ENCODE measurements around the gene APOBEC3F.
"Not testable (repeated sequence)": the region's sequence is repeated elsewhere in the genome, so short reads cannot be mapped to it uniquely, and the experiment has no call there.

APOBEC3F gene

DNA sequence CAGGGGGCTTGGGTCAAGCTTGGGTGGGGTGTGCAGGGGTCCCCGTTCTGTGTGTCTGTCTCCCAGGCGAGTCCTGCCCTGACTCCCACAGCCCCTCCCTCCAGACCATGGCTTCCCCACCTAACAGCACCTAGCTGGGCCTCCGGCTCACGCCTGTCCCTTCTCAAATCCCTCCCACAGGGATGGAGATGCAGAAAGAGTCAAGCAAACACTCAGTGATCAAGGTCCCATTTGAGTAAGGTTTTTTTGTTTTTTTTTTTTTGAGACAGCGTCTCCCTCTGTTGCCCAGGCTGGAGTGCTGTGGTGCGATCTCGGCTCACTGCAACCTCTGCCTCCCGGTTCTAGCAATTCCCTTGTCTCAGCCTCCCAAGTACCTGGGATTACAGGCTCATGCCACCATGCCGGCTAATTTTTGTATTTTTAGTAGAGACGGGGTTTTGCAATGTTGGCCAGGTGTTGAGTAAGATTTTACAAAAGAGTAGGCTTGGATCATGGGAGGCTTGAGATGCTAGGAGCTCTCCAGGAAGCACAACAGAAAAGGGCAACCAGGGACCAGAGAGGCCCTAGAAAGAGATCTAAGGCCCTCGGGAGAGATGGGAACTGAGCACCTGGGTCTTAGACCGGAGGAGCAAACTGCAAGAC lies 14.0 kb upstream of the APOBEC3F start:
- DNase-seq (ENCODE audit: low read depth in 3 of 3) = no peak

DNA sequence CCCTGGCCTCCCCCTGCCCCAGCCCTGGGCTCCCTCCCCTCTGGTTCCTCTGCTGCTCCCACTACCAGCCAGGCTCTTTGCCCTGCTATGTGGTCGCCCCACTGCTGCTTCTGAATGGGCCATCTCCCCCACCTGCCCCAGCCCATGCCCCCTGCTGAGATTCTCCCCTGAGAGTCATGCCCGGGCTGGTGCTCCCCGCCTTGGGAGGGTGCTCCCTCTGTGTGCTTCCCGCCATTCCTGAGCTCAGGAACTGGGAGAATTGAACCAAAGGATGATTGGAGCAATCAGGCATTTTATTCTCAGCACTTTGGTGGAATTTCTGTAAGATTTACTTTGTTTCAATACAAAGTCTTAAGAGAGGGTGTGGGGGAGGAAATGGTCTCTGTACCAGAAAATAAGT lies 12.9 kb upstream of the APOBEC3F start:
- no peak for DNase-seq (ENCODE audit: low read depth in 3 of 3)

DNA sequence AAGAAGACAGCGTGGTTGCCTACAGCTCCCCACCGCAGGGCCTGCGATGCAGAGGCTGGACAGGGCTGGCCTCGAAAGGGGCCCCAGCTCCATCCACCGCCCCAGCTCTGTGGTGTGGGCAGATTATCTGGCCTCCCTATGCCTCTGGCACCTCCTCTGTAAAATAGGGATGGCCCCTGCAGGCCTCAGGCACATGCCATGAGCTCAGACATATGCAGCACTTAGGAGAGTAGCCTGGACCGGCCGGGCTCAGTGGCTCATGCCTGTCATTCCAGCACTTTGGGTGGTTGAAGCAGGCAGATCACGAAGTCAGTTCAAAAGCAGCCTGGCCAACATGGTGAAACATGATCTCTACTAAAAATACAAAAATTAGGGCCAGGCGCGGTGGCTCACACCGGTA lies 12.4 kb upstream of the APOBEC3F start:
- DNase-seq (ENCODE audit: low read depth in 3 of 3) = no peak

DNA sequence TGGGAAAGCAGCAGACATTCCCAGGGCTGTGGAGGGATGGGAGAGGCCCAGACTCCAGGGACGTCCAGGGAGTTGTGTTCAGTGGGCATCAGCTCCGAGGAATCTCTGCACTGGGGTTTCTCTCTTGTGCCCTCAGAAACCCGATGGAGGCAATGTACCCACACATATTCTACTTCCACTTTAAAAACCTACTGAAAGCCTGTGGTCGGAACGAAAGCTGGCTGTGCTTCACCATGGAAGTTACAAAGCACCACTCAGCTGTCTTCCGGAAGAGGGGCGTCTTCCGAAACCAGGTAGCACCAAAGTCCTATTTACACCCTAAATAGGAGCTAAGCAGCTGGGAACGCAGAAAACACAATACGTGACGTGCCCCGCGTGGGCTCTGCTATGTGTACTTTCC lies 11.4 kb upstream of the APOBEC3F start:
- no peak for DNase-seq (ENCODE audit: low read depth in 3 of 3)

DNA sequence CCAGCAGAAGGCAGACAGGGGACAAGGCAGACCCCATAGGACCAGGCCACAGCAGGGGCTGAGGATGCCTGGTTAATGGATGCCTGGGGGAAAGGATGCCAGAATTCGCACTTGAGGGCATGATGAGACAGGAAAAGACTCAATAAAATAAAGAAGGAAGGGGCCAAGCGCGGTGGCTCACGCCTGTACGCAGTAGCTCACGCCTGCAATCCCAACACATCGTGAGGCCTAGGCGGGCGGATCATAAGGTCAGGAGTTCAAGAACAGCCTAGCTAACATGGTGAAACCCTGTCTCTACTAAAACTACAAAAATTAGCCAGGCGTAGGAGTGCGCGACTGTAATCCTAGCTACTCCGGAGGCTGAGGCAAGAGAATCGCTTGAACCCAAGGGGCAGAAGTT lies 10.0 kb upstream of the APOBEC3F start:
- DNase-seq (ENCODE audit: low read depth in 3 of 3) = no peak

DNA sequence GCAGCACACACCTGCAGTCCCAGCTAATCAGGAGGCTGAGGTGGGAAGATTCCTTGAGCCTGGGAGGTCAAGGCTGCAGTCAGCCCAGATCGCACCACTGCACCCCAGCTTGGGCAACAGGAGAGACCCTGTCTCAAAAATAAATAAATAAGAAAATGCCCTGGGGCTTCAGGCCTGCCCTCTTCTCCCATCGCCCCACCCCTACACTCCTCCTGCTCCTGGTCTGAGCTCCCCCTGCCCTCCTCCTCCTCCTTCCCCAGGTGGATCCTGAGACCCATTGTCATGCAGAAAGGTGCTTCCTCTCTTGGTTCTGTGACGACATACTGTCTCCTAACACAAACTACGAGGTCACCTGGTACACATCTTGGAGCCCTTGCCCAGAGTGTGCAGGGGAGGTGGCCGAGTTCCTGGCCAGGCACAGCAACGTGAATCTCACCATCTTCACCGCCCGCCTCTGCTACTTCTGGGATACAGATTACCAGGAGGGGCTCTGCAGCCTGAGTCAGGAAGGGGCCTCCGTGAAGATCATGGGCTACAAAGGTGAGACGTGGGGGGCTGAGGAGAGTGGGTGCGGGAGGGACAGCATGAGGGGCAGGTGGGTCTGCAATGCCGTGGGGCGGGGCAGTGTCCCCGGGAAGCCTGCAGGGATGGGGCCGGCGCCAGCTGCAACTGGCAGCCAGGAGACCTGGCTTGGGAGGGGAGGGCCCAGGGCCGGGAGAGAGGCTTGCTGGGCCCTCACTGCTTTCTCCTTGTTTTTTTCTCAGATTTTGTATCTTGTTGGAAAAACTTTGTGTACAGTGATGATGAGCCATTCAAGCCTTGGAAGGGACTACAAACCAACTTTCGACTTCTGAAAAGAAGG lies 9.0 kb upstream of the APOBEC3F start:
- not testable (repeated sequence) for DNase-seq (ENCODE audit: low read depth in 3 of 3)

DNA sequence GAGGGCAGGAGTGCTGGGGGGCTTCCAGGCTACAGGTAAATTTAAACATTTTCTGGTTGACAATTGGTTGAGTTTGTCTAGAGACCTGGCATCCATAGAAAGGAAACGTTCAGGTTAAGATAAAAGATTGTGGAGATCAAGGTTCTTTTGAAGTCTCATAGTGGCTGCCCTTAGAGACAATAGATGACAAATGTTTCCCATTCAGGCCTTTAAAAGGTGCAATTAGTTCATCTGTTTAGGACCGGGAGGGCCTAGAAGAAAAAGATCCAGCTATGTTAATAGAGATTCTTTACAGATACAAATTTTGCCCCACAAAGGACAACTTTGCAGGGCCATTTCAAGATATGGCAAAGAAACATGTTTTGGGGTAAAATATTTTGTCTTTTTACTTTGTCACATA lies 3.6 kb upstream of the APOBEC3F start:
- DNase-seq (ENCODE audit: low read depth in 3 of 3) = not testable (repeated sequence)

DNA sequence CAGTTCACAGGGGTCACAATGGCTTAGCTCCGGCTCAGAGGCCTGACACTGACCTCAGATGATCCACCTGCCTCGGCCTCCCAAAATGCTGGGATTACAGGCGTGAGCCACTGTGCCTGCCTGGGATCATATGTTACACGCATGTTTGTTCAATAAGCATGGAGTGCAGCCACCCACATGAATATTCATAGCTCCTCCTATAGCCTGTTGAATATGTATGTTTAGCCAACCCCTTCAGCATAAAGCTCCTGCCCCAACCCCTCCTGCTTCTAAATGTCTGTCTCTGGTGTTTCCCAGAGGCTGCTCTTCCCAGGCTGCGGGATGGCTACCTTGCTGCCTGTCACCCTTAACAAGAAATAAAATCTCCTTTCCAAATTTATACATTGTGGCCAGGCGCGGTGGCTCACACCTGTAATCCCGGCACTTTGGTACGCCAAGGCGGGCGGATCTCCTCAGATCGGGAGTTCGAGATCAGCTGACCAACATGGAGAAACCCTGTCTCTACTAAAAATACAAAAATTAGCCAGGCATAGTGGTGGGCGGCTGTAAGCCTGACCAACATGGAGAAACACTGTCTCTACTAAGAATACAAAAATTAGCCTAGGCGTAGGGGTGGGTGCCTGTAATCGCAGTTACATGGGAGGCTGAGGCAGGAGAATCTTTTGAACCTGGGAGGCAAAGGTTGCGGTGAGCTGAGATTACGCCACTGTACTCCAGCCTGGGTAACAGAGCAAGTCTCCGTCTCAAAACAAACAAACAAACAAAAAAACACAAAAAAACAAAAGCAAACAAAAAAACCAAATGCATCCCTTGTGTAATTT lies 1.1 kb upstream of the APOBEC3F start:
- no peak for DNase-seq (ENCODE audit: low read depth in 3 of 3)

DNA sequence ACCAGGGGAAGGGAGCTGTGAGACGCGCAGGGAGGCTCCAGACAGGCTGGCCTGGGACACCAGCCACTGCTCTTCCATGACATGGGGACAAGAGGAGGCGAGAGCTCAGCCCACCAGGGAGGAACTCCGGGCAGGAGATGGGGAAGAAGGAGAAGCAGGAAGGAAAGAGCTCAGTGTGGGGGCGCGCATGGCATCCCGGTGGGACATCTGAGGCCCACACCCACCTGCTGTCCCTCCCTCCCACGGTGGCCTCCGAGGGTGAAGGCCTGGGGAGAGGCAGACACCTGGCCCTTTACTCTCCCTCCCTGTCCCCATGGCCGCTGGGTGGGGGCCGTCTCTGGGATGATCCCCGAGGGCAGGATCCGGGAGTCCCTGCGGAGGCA lies 518 bp upstream of the APOBEC3F start:
- not testable (repeated sequence) for DNase-seq (ENCODE audit: low read depth in 3 of 3)

DNA sequence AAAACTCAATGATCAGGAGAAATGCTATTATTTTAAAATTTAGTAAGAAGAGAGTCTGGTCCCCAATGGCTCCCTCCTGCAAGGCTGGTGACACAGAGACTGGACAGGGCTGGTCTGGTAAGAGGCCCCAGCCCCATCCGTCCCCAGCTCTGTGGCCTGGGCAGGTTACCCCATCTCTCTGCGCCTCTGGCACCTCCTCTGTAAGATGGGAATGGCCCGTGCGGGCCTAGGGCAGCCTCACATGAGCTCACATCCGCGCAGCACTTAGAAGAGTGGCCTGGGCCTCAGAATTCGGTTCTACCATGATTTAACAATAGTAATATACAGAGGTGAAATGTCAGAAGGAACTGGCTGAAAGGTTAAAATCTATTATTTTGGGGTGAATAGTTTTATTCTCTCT lies 1.2 kb downstream of the APOBEC3F start:
- no peak for DNase-seq (ENCODE audit: low read depth in 3 of 3)

DNA sequence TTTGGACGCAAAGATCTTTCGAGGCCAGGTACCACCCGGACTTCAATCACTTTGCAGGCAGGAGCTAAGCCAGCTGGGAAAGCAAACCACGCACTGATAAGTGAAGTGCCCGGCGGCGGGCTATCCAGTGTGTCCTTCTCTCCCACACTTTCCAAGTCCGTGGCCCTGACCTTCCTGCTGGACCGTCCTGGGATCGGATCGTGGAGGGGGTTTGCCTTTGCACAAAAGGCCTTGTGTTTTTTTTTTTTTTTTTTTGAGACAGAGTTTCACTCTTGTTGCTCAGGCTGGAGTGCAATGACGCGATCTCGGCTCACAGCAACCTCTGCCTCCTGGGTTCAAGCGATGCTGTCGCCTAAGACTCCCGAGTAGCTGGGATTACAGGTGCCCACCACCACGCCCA lies 2.4 kb downstream of the APOBEC3F start:
- not testable (repeated sequence) for DNase-seq (ENCODE audit: low read depth in 3 of 3)

DNA sequence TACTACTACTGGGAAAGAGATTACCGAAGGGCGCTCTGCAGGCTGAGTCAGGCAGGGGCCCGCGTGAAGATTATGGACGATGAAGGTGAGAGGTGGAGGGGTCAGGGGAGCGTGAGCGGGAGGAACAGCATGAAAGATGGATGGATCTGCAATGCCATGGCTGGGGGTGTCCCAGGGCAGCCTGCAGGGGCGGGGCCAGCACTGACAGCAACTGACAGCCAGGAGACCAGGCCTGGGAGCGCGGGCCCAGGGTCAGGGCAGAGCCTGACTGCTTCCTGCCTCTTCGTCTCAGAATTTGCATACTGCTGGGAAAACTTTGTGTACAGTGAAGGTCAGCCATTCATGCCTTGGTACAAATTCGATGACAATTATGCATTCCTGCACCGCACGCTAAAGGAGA lies 4.5 kb downstream of the APOBEC3F start:
- DNase-seq (ENCODE audit: low read depth in 3 of 3) = not testable (repeated sequence)

DNA sequence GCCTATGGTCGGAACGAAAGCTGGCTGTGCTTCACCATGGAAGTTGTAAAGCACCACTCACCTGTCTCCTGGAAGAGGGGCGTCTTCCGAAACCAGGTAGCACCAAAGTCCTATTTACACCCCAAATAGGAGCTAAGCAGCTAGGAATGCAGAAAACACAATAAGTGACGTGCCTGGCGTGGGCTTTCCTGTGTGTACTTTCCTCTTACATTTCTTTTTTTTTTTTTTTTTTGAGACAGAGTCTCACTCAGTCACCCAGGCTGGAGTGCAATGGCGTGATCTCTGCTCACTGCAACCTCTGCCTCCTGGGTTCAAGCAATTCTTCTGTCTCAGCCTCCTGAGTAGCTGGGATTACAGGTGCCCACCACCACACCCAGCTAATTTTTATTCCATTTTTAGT lies 8.8 kb downstream of the APOBEC3F start:
- not testable (repeated sequence) for DNase-seq (ENCODE audit: low read depth in 3 of 3)

DNA sequence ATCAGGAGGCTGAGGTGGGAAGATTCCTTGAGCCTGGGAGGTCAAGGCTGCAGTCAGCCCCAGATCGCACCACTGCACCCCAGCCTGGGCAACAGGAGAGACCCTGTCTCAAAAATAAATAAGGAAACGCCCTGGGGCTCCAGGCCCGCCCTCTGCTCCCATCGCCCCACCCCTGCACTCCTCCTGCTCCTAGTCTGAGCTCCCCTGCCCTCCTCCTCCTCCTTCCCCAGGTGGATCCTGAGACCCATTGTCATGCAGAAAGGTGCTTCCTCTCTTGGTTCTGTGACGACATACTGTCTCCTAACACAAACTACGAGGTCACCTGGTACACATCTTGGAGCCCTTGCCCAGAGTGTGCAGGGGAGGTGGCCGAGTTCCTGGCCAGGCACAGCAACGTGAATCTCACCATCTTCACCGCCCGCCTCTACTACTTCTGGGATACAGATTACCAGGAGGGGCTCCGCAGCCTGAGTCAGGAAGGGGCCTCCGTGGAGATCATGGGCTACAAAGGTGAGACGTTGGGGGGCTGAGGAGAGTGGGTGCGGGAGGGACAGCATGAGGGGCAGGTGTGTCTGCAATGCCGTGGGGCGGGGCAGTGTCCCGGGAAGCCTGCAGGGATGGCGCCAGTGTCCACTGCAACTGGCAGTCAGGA lies 11.3 kb downstream of the APOBEC3F start:
- DNase-seq (ENCODE audit: low read depth in 3 of 3) = not testable (repeated sequence)

DNA sequence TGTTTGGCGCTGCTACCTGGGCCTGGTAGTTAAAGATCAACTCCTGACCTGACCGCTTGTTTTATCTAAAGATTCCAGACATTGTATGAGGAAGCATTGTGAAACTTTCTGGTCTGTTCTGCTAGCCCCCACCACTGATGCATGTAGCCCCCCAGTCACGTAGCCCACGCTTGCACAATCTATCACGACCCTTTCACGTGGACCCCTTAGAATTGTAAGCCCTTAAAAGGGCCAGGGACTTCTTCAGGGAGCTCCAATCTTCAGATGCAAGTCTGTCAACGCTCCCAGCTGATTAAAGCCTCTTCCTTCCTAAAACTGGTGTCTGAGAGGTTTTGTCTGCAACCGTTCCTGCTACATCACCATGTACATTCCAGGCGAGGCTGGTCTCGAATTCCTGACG lies 15.0 kb downstream of the APOBEC3F start:
- DNase-seq (ENCODE audit: low read depth in 3 of 3) = no peak

DNA sequence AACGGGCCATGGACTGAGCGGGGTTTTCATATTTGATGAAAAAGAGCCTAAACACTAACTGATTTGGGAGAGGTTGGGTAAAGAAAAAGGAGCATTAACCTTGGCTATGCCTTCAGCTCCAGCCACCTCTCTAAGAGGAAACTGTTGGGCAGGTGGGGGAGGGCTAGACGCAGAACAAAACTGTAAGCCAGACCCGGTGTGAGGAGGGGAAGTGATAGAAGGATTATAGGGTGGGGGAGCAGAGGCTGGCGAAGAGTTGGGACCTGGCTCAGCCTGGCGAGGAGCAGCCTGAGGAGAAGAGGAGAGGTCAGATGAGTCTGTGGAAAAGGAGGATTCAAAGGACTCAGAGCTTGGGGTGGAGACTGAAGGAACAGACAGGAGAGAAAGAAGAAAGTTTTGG lies 20.6 kb downstream of the APOBEC3F start:
- not testable (repeated sequence) for DNase-seq (ENCODE audit: low read depth in 3 of 3)

DNA sequence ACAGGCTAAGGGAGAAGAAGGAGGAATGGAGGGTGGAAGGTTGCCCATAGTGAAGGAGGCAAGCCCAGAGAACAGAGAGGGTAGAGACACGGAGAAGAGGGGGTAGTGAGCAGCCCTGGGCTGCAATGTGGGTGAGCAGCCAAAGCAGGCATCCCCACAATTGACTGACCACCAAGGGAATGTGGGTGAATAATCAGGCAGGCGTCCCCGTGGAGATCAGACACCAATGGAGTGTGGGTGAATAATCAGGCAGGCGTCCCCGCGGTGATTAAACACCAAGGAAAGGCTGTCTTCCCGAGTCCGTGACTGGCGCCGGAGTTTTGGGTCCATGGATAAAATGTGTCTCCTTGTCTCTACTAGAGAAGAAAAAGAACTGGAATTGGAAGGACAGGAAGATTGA lies 21.3 kb downstream of the APOBEC3F start:
- DNase-seq (ENCODE audit: low read depth in 3 of 3) = not testable (repeated sequence)

DNA sequence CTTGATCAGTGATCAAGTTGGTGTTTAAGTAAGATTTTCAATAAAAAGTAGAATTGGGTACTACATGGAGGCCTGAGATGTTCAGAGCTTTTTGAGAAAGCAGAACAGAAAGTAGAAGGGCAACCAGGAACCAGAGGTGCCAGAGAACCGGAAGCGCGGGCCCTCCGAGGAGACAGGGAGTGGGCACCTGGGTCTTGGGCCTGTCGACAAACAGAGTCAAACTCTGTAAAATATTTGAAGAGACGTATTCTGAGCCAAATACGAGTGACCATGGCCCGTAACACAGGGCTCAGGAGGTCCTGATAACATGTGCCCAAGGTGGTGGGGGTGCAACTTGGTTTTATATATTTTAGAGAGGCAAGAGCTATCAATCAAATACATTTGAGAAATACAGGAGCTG lies 23.2 kb downstream of the APOBEC3F start:
- not testable (repeated sequence) for DNase-seq (ENCODE audit: low read depth in 3 of 3)

DNA sequence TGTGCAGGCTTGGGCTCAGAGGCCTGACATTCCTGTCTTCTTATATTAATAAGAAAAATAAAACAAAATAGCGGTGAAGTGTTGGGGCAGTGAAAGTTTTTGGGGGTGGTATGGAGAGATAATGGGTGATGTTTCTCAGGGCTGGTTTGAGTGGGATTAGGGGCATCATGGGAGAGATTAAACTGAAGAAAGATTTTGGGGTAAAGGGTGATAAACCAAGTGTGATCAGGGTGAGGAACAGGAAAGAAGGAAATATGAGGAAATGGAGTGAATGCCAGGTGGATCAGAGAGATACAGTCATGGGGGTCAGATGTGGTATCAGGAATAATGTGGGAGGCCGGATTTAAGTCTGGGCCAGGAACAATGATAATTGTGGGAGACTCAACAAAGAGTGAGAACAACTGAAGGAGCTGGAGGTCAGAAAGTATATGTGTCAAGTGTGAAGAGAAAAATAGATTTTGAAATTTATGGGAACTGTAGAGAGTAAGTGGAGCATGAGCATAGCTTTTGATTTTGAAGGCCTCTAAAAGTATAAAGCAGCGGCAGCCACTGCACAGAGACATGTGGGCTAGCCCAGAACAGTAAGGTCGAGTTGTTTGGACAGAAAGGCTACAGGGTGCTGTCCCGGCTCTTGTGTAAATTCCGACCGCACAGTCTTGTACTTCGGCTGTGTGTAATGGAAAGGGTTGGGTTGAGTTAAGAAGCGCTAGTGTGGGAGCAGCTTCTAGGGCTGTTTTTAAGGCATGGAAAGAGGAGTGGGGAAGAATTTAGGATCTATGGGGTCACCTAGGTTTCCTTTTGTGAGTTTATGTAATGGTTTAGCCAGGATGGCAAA lies 26.0 kb downstream of the APOBEC3F start:
- not testable (repeated sequence) for DNase-seq (ENCODE audit: low read depth in 3 of 3)

DNA sequence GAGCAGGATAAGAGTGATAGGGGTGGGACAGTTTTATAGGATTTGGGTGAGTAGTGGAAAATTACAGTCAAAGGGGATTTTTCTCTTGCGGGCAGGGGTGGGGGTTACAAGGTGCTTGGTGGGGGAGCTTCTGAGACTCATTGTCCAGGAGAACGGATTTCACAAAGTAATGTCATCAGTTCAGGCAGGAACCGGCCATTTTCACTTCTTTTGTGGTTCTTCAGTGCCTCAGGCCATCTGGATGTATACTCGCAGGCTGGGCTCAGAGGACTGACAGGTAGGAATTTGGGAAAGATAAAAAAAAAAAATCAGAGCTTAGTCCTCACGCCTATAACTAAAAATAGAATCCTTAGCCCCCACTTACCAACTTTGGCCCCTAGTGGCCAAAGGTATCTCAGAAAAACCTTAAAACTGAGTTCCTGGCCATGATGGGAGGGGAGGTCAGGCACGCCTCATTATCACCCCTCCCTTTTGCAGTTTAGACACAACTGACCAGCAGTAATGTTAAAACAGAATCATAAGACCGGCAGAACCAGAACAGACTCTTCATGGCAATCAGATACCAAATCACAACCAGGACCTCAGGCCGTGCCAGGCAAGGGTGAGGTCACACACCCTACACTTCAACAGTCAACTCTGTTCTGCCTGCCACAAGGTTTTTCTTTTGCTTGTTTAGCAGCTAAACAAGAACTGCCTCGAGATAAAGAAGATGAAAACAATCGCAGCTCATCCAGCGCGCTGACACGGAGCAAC lies 27.5 kb downstream of the APOBEC3F start:
- DNase-seq (ENCODE audit: low read depth in 3 of 3) = no peak
